Measurements from ENCODE around the gene MECP2. TPM values are rescaled to one million over a fixed set of nuclear protein-coding genes. Genes with fewer than 3 reads are reported as not detected.
A peak's percentile ranks its signal among the peaks of the same experiment; 100 is the strongest.

MECP2 gene
- total RNA-seq, 4 donors from 2014 or later: 30.7 to 34.9 (median 33.6) TPM

DNA sequence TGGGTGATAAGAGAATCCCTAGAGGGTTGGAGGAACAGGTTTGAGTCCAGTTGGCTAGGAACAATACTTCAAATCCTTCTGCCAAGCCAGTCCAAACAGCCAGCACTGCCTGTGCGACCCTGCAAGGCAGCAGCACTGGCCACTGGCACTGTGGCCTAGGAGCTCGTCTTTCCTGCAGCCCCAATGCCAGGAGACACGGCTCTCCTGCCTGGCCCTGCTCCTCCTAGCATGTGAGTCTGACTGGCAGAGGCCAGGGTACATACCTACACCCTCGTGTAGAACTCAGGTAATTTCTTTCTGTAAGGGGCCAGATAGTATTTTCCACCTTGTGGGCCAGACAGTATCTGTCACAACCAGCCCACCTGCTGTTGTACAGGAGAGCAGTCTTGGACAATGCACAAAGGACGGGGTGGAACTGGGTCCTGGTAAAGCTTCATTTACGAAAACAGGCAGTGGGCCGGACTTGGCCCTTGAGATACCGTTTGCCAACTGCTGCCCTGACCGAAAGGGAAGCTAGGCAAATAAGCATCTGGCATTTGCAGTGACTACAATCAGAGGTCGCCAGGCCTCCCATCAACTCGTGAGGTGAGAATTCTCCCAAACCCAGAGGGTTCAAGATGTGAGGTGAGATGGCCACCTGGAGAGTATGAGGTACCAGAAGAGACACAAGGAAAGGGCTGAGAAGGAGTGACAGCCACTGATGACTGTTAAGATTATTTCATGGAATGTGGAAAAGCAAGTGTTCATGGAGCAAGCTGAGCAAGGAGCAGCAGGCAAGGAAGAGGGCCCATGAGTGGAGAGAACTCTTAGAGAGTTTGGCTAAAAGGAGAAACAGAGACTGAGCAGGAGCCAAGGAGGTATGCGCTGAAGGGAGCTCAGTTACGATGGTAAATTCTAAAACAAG is 48.1 kb downstream of the MECP2 start:
- intact Hi-C loops (cut with DNase I; ENCODE audit: low total_unique reads): no loop called here
- TF ChIP-seq, protein P1, sequence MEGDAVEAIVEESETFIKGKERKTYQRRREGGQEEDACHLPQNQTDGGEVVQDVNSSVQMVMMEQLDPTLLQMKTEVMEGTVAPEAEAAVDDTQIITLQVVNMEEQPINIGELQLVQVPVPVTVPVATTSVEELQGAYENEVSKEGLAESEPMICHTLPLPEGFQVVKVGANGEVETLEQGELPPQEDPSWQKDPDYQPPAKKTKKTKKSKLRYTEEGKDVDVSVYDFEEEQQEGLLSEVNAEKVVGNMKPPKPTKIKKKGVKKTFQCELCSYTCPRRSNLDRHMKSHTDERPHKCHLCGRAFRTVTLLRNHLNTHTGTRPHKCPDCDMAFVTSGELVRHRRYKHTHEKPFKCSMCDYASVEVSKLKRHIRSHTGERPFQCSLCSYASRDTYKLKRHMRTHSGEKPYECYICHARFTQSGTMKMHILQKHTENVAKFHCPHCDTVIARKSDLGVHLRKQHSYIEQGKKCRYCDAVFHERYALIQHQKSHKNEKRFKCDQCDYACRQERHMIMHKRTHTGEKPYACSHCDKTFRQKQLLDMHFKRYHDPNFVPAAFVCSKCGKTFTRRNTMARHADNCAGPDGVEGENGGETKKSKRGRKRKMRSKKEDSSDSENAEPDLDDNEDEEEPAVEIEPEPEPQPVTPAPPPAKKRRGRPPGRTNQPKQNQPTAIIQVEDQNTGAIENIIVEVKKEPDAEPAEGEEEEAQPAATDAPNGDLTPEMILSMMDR (IDR thresholded peaks at IDR 0.05): no peak
- TF ChIP-seq POLR2A (IDR thresholded peaks at IDR 0.05): no peak
- 49 to 56% methylated on average over 12 to 13 of the region's 13 CpGs for WGBS, 2 donors
- no peak overlapping the region for H3K4me3 ChIP-seq (ENCODE audit: low read depth, poor library complexity, severe bottlenecking)
- DNase-seq (ENCODE audit: low spot score in 2 of 2): no peak

DNA sequence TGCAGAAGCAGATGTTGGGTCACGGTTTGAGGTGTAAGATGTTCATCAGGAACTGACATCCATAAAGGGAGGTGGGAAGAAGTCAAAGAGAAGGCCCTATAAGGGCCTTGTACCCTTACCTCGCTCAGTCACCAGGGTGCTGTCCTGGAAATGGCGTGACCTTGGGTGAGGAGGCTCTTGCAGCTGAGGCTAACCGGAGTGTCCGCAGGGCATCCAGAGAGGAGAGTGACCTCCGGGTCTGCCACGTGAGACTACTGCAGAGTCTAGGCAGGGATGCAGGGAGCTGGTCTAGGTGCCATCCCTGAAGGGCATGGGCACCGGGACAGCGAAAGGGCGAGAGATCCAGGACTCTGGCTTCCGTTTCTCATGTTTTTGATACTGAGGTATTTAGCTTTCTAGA is 49.1 kb downstream of the MECP2 start:
- intact Hi-C loops (cut with DNase I; ENCODE audit: low total_unique reads): no loop called here
- TF ChIP-seq POLR2A (IDR thresholded peaks at IDR 0.05): no peak
- TF ChIP-seq, protein P1 (IDR thresholded peaks at IDR 0.05): no peak
- no peak overlapping the region for H3K4me3 ChIP-seq (ENCODE audit: low read depth, poor library complexity, severe bottlenecking)
- 80 to 95% methylated on average over 11 of the region's 11 CpGs for WGBS, 2 donors
- no peak for DNase-seq (ENCODE audit: low spot score in 2 of 2)

DNA sequence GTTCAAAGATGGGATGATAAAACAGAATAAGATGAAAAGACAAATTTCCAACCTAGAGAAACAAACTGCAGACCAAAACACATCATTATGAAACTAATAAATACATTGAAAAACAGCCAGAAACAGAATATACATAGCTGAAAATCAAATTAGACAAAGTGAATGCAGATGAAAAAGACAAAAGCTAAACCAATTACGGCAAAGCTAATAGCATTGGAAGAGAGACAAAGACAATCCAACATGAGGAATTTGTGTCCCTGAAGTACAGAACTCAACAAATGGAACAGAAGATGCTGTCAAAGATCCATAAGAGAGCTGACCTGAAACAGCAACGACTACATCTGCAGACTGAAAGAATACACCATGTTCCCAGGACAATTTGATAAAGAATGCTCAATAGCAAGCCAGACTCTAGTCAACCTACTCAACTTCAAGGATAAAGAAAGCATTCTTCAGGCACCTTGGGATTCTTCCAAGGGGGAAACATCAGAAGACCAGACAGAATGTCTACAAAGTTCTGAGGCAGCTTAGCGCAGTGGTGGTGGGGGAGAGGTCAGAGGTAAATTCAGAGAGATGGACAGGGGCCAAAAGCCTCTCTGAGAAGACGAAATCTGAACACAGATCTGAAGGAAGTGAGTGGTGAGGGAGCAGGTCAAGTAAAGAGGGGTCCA is 50.4 kb downstream of the MECP2 start:
- TF ChIP-seq, protein P1 (IDR thresholded peaks at IDR 0.05): no peak
- no peak for TF ChIP-seq POLR2A (IDR thresholded peaks at IDR 0.05)
- WGBS, 2 donors: 36 to 54% methylated on average over 4 of the region's 4 CpGs
- intact Hi-C loops (cut with DNase I; ENCODE audit: low total_unique reads): no loop called here
- H3K4me3 ChIP-seq (ENCODE audit: low read depth, poor library complexity, severe bottlenecking): no peak overlapping the region
- DNase-seq (ENCODE audit: low spot score in 2 of 2): no peak

DNA sequence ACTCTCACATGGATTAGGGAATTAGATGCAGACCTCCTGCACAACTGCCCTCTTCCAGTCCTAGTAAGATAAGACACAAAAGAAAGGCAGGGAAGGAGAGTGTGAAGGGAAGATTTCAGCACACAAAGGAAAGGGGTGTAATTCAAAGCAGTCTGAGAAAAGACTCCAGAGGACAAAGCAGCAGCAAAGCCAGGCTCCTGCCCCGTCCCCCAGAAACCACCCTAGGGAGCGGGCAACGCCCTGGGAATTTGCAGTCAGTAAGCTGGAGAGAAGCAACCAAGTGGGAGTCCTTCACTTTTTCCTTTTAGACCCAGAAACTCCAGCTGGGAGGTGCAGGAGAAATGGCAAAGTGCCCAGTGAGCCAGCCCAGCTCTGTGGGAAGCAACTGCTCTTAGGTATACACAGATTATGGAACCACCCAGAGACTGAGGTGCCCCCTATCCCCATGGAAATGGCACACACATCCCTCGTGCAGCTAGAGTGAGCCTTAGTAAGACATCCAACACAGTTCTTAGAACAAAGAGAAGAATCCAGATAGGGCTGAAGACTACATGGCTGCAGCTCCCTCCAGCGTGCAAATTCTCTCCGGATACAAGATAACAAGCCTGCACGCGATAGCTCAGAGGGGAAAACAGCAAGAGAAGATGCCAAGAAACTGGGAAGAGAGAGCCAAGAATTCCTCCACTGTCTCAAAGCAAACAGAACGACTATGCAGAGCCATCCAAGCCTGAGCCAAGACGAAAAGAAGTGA is 51.3 kb downstream of the MECP2 start:
- DNase-seq (ENCODE audit: low spot score in 2 of 2): peak in 1 of 2 donors; percentile 34
- intact Hi-C loops (cut with DNase I; ENCODE audit: low total_unique reads): no loop called here
- WGBS, 2 donors: 12 to 38% methylated on average over 10 of the region's 10 CpGs
- no peak for TF ChIP-seq POLR2A (IDR thresholded peaks at IDR 0.05)
- TF ChIP-seq, protein P1 (IDR thresholded peaks at IDR 0.05): no peak
- H3K4me3 ChIP-seq (ENCODE audit: low read depth, poor library complexity, severe bottlenecking): no peak overlapping the region

DNA sequence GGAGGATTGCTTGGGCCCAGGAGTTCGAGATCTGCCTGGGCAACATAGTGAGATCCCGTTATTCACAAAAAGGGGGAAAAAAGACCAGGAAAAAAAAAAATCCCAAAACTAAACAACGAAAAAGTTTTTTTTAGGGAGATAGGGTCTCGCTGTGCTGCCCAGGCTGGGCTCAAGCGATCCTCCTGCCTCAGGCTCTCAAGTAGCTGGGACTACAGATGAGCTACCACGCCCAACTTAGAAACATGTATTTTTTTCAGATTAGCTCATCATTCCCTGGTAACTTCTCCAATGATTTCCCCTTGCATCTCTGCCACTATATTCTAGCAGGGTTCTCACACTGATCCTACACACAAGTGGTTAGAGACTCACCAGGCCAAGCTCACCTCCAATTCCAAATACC is 53.4 kb downstream of the MECP2 start:
- intact Hi-C loops (cut with DNase I; ENCODE audit: low total_unique reads): no loop called here

More for the DNA sequence above, 53.4 kb downstream of the MECP2 start:
- no peak for TF ChIP-seq POLR2A (IDR thresholded peaks at IDR 0.05)
- TF ChIP-seq, protein P1 (IDR thresholded peaks at IDR 0.05): no peak
- WGBS, 2 donors: 72 to 80% methylated on average over 6 of the region's 6 CpGs
- no peak for DNase-seq (ENCODE audit: low spot score in 2 of 2)
- H3K4me3 ChIP-seq (ENCODE audit: low read depth, poor library complexity, severe bottlenecking): no peak overlapping the region

Data from lower leg skin (tissue), 4 donors.